SW480 (cell line): ENCODE data around the gene TMEM213.
"Not testable (repeated sequence)": the region's sequence is repeated elsewhere in the genome, so short reads cannot be mapped to it uniquely, and the experiment has no call there.

Source experiments
- DNase-seq: peaks from one replicate; pipeline ENCODE4 v3.0.0-alpha.2; 2016; ENCODE audit warnings: low spot score

Gene TMEM213

GRCh38 chr7:138797046-138797445 is 748 bp upstream of the TMEM213 start:
- DNase-seq, result not testable (repeated sequence)

GRCh38 chr7:138798836-138799235 is 1.0 kb downstream of the TMEM213 start:
- DNase-seq, result no peak

- no peak for DNase-seq
Observed at GRCh38 chr7:138799336-138800000, 1.7 kb downstream of the TMEM213 start.

GRCh38 chr7:138801256-138801655 is 3.5 kb downstream of the TMEM213 start:
- DNase-seq, result no peak

GRCh38 chr7:138802706-138803105 is 4.9 kb downstream of the TMEM213 start:
- no peak for DNase-seq

GRCh38 chr7:138804618-138805017 is 6.8 kb downstream of the TMEM213 start:
- DNase-seq, result no peak

- no peak for DNase-seq
Observed at GRCh38 chr7:138809346-138809745, 11.6 kb downstream of the TMEM213 start.

- not testable (repeated sequence) for DNase-seq
Observed at GRCh38 chr7:138811327-138811726, 13.5 kb downstream of the TMEM213 start.

GRCh38 chr7:138813945-138814344 is 16.2 kb downstream of the TMEM213 start:
- no peak for DNase-seq

- DNase-seq, result no peak
Observed at GRCh38 chr7:138814816-138815332, 17.1 kb downstream of the TMEM213 start.

- no peak for DNase-seq
Observed at GRCh38 chr7:138816650-138817049, 18.9 kb downstream of the TMEM213 start.

- DNase-seq, result no peak
Observed at GRCh38 chr7:138819625-138820024, 21.8 kb downstream of the TMEM213 start.

GRCh38 chr7:138821912-138822311 is 24.1 kb downstream of the TMEM213 start:
- DNase-seq, result no peak

GRCh38 chr7:138822867-138823535 is 25.2 kb downstream of the TMEM213 start:
- DNase-seq, result no peak

- peak; percentile 37 for DNase-seq
Observed at GRCh38 chr7:138825049-138825721, 27.4 kb downstream of the TMEM213 start.

- no peak for DNase-seq
Observed at GRCh38 chr7:138828302-138828701, 30.5 kb downstream of the TMEM213 start.

- DNase-seq, result no peak
Observed at GRCh38 chr7:138829335-138829734, 31.5 kb downstream of the TMEM213 start.

GRCh38 chr7:138832966-138833365 is 35.2 kb downstream of the TMEM213 start:
- no peak for DNase-seq

GRCh38 chr7:138833596-138833995 is 35.8 kb downstream of the TMEM213 start:
- no peak for DNase-seq

GRCh38 chr7:138834583-138834982 is 36.8 kb downstream of the TMEM213 start:
- DNase-seq, result no peak

GRCh38 chr7:138835087-138835486 is 37.3 kb downstream of the TMEM213 start:
- DNase-seq, result no peak

GRCh38 chr7:138837627-138838026 is 39.8 kb downstream of the TMEM213 start:
- DNase-seq, result no peak

GRCh38 chr7:138838166-138838565 is 40.4 kb downstream of the TMEM213 start:
- DNase-seq, result no peak
